Stimulated activated CD8-positive, alpha-beta memory T cell treated with anti-CD3 and anti-CD28 coated beads, Interleukin-12 subunit alpha, Interleukin-12 subunit beta, amount 100 ng/mL, for 24 hours (primary cell): Measurements from ENCODE around the gene LACC1.

Source experiments
- DNase-seq: peaks from one replicate; pipeline ENCODE4 v3.0.0-alpha.2; 2020; ENCODE audit errors: extremely low read depth

The LACC1 gene

GRCh38 chr13:43879755-43880181 lies at the start of gene LACC1:
TSS of gene LACC1 (plus strand) at chr13:43879904. CDS start at chr13:43880986, 1,082 bp downstream.
- DNase-seq: no peak

DNA sequence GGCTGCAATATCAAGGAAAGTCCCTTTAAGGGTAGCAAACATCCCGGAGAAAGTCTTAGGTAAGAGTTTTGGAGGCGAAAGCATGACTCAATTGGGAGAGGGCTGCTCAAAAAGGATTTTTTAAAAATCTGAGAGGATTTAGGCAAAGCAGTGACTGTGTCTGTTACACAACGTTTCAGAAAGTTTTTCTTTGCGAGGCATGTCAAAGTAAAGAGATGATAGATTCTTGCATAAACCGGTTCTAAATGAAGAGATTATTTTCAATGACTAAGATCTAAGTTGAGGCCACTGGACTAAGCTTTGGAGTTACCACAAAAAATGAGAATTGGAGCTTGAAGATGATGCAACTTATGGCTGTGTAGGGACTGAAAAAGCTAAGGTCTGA lies 49.2 kb upstream of the LACC1 start:
- DNase-seq: no peak

- no peak for DNase-seq
Observed at GRCh38 chr13:43831088-43831487, 48.6 kb upstream of the LACC1 start.

- DNase-seq: no peak
Observed at GRCh38 chr13:43835701-43836100, 44.0 kb upstream of the LACC1 start.

DNA sequence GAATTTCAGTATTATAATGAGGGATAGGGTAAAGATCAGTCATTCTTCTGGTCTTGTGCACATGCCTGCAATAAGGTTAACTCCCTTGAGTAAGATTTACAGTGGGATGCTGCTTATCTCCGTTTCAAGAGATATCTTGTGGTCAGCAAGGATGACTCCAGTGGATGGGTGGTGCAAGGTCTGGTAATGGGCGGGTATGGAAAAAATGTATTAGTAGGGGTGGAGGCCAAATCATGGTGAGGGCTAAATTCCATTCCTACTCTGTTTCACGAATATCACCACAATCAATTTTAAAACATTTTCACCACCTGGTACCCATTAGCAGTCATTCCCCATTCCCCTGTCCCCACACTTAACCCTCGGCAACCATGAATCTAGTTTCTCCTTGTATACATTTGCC lies 40.8 kb upstream of the LACC1 start:
- DNase-seq: no peak

GRCh38 chr13:43846496-43847158 lies 33.1 kb upstream of the LACC1 start:
- no peak for DNase-seq

DNA sequence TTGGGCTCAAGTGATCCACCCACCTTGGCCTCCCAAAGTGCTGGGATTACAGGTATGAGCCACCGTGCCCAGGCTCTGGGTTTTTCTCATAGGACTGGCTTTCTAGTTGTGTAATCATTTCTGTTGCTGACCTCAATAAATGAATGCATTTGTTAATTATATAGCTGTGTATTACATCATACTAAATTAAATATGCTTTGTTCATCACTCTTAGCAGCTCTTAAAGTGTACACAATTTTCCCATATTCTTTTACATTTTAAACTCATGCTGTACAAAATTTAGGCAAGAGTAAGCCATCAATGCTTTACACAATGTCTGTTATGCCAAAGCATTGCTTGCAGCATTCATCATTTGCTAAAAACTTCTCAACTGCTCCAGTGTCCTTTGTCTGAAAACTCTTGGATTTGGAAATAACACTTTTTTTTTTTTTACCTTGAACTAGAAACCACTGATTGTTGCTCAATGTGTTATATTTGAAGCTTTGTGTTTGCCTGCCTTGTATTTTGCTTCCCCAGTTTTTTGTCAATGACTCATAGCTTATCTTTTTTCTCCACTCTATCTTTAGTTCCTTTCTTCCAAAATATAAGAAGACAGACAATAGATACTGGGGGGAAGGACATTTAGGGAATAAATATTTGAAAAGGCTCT lies 31.6 kb upstream of the LACC1 start:
- no peak for DNase-seq

DNA sequence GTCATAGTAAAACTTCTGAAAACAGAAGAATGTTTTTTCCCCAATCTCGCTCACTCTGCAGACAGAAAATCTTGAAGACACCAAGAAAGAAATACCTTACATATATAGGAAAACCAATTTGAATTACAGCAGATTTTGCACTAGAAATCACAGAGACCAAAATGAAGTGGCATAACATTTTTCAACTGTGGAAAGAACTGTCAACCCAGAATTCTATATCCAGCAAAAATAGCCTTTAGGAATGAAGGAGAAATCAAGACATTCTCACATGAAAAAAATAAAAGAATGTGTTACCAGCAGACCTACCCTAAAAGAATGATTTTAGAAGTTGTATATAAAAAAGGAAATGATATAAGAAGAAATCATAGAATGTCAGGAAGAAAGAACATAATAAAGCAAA lies 28.8 kb upstream of the LACC1 start:
- no peak for DNase-seq

DNA sequence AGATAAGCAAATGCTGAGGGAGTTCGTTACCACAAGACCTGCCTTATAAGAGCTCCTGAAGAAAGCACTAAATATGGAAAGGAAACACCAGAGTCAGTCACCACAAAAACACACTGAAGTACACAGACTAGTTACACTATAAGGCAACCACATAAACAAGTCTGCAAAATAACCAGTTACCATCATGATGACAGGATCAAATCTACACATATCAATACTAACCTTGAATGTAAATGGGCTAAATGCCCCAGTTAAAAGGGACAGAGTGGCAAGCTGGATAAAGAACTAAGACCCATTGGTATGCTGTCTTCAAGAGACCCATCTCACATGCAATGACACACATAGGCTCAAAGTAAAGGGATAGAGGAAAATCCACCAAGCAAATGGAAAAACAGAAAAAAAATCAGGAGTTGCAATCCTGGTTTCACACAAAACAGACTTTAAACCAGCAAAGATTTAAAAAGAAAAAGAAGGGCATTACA lies 26.7 kb upstream of the LACC1 start:
- DNase-seq: no peak

- no peak for DNase-seq
Observed at GRCh38 chr13:43861863-43862262, 17.8 kb upstream of the LACC1 start.

DNA sequence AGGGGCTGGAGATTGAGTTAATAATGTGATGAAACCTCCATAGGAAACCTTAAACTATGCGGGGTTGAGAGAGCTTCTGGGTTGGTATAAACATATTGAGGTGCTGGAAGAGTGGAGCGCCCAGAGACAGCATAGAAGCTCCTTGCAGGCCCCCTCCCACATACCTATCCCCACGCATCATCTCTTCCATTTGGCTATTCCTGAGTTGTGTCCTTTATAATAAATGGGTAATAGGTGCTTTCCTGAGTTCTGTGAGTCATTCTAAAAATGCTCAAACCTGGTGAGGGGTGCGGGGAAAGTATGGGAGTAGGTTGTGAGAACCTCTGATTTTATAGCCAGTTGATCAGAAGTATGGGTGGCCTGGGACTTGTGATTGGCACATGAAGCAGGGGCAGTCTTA lies 14.8 kb upstream of the LACC1 start:
- no peak for DNase-seq

DNA sequence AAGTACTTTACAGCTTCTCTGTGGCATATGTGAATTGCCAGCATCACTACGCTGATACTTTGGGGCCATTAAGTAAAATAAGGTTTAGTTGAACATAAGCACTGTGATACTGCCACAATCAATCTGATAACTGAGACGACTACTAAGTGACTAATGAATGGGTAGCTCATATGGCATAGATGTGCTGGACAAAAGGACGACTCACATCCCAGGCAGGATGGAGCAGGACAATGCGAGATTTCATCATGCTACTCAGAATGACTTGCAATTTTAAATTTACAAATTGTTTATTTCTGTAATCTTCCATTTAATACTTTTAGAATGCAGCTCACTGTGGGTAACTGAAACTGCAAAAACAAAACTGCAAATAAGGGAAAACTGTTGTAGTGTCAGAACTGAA lies 13.8 kb upstream of the LACC1 start:
- no peak for DNase-seq

DNA sequence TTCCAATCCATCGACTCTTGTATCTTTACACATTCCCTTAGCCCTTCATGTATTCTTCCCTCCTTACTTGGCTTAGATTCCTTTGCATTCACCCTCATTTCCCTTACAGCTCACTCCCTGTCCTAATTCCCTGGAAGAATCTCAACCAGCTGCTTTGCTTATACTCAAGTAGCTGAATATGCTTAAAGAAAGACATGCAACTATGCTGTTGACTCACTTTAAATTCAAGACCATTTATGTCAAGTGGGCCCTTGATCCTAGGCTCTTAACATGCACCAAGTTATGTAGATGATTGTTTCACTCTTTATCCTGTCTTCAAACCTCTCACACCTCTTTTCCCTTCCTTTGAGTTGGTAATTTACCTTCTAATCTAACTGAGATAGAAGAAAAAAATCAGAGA lies 7.5 kb upstream of the LACC1 start:
- no peak for DNase-seq

DNA sequence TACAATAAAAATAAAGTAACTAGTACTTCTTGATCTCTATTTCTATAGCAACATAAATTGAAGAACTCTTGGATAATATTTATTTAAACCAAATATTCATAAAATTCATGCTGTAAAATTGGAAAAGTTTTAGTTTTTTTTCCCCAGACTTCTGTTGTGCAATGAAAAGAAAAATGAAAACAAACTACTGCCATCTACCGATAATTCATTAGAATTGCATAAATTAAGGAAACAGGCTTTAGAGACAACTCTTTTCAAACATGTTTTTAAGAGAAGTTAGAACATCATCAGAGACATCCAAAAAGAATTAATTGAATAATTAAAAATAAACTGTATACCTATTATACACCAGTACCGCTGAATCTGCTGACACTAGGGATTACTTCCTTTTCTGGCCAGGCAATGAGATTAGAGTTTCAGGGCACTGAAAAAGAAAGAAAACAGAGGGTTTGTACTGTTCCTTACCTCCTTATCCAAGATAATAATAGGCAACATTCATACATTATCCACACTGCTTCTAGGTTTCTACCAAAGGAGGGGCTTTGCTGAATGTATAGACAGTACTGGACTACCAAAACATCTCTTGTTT lies 5.1 kb upstream of the LACC1 start:
- no peak for DNase-seq

DNA sequence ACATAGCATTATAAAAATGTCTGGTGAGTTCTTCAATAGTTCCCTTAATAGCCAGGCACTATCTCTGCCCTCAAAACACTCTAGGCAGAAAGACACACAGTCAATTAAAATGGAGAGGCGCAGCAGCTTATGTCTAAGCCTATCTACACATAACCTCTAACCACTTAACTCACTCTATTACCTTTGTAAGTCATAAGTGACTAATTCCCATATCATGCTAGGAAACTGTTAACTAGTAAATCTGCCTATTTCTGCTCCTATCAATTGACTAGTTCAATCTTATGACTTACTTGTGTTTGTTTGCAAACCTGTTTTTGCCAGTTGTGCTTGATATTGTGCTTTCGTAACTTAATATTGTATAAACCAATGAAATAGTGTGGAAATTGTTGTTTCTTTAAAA lies 3.3 kb upstream of the LACC1 start:
- no peak for DNase-seq

DNA sequence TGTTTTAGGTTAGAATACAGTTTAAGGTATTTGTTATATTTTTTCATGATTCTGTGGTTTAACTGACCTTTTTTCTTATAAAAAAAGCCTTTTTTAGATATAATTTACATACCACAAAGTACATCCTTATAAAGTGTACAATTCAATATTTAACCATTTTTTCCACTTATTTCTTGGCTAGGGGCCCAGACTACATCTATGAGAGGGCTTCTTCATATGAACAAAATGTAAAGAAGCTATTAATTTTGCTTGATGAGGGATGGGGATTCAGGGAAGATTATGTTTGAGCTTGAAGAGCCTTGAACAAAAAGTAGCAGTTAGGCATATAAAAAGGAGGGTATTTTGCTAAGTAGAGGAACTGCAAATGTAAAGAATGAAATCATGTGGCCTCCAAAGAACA lies 2.4 kb upstream of the LACC1 start:
- DNase-seq: no peak

DNA sequence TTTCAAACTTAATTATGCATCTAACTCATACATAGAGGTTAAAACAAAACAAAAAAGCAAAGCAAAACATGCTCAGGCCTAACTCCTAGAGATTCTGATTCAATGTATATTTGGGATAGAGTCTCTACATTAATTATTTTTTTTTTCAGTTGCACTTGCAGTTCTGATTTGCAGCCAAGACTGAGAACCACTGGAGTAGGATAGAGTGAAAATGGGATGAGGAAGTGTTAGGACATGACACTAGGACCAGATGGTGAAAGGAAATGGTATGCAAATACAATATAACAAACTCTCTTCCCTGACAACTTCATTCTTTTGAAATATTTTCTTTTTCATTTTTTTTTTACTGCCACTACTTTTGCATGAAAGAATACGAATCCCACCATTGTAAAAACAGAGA lies 1.9 kb upstream of the LACC1 start:
- no peak for DNase-seq

DNA sequence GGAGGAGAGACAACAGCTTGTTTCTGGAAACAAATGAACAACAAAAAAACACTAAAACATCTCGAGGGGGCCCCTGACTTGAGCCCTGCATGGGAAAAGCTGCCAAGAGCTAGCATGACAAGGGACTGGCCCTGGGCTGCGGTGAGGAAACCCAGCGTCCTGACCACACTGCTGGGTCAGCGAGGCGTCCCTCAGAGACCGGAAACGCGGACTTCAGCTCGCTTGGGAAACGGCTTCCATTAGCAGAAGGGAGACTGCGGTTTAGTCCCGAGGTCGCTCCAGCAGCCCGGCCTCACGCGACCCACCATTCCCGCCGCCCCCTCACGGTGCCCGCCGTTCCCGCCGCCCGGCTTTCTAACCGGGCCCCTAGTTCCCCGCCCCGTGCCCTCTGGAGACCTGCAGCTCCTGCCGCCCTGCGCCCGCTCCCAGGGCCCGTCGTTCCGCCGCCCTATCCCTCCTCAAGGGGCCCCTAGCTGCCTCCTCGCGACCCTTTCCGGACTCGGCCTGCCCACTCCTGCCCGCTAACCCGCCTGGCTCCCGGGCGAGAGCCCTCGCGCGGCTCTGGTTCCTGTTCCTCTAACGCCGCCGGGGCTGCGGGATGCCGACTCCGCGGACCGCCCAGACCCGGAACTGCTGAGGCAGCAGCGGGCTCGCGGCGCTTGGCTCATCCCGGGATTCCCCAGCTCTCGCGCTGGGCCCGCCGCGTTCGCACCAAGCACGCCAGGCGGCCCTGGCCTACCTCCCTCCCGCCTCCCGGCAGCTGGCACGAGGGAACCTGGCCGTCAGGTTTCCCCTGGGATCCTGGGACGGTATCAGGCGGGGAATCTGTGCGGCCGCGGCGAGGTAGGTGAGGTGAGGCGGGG lies 581 bp upstream of the LACC1 start, which contains the start of gene CCDC122:
CCDC122 (minus strand) TSS at position 849 of the 863 bp plus-strand sequence. CDS start 10,364 bp downstream, outside the sequence.
- DNase-seq: peak; percentile 60

DNA sequence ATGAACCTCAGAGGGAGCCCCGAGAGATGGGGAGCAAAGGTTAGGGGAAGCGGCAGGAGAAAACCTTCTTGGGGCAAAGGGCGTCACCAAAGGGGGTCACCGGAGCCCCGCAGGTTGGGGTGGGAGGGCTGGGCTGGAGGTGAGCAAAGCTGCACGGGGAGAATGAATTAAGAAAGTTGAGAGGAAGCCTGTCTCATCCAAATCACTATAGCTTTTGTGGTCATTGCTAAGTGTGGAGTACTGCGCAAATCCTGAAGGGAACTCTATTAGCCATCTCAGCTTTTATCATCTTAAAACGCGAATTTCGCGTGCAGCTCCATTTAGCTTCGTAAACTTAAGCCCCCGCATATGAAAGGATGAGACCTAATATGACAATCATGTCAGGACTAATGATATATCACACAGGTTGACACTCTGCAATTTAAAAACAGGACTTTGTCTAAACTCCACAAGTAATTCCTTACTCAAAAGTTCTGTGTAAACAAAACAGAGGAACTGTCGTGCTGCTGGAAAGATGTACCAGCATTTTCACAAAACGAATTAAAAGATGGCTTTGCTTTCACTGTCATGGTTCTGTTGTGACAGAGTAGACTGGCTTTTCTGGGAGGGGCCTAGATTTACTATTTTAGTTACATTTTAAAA lies 631 bp downstream of the LACC1 start:
- no peak for DNase-seq

GRCh38 chr13:43880926-43881325 lies 1.2 kb downstream of the LACC1 start:
- DNase-seq: no peak

DNA sequence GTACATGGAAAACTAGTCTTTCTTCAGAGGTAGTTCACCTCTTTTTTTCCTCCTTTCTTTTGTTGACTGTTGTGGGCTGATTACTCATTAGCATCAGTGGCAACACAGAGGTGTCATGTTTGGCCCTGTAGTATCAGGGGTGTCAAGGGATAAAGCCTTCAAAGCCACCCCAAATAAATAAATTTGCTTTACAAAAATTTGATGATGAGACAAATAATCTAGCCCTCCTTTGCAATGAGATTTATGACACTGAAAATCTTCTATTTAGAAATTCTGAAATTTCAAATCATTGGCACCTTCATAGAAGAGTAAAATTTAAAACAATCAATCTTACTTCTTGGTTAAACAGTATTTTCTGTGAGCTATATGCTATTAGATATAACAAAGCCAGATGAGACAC lies 1.9 kb downstream of the LACC1 start:
- no peak for DNase-seq

- DNase-seq: no peak
Observed at GRCh38 chr13:43883631-43884030, 3.9 kb downstream of the LACC1 start.
